Hematopoietic multipotent progenitor cell treated with erythropoietin and hydrocortisone succinate and interleukin-3 and kit ligand, for 17 days (in vitro differentiated cells): ENCODE data around the gene MAP4K1.
"Not testable (repeated sequence)": the region's sequence is repeated elsewhere in the genome, so short reads cannot be mapped to it uniquely, and the experiment has no call there.

Experiments used
- DNase-seq: peaks from one replicate; pipeline ENCODE4 v3.0.0-alpha.2; 2015; ENCODE audit warnings: low spot score

Gene MAP4K1

DNA sequence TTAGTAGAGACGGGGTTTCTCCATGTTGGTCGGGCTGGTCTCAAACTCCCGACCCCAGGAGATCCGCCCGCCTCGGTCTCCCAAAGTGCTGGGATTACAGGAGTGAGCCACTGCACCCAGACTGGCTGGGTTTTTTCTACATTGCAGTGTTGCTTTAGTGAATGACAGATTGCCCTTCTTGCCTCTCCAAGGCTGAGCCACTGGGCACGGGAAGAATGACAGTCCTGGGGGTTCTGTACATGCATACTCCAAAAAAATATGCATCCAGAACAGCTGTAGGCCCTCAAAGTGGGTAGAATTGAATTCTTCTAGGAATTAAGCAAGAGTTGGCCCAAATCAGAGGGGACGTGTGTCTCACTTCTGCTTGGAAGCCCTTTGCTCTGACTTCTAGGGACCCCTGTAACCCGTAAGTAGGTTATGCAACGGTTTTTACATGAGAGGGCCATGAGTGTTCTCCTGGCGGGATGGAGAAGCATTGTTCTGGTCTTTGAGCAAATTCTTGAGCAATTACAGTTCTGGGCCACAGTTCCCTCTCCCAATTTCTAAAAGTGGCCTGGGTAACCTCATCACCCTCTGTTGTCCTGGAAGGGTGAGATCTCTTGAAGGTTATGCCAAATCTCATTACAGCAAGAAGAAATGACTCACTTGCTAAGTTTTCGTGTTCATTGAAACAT, 33.3 kb upstream of the MAP4K1 start:
- no peak for DNase-seq

DNA sequence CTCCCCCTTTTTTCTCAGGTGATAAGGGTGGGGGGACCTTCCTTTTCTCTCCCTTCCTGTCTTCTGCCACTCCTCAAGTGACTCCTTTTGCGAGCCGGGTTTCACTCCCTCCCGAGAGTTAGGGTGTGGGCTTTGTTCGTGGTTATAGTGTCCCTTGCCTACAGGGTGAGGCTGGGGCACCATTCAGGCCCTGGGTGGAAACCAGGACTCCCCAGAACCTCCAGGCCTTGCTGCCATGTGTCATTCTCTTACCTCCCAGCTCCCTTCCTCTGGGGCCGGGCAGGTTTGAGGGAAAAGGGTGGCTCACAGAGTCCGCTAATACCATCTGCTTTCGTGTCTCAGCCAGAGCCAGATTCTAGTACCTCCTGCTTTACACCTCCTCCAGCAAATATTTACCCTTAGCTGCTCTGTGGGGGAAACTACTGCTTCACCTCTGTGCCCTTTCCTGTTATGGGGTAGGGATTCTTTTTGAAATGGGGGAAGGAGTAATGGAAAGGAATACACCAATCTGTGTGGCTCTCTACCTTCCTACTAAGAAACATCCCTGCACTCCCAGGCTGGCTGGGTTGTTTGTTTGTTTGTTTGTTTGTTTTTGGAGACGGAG, 32.5 kb upstream of the MAP4K1 start:
- DNase-seq, result no peak

DNA sequence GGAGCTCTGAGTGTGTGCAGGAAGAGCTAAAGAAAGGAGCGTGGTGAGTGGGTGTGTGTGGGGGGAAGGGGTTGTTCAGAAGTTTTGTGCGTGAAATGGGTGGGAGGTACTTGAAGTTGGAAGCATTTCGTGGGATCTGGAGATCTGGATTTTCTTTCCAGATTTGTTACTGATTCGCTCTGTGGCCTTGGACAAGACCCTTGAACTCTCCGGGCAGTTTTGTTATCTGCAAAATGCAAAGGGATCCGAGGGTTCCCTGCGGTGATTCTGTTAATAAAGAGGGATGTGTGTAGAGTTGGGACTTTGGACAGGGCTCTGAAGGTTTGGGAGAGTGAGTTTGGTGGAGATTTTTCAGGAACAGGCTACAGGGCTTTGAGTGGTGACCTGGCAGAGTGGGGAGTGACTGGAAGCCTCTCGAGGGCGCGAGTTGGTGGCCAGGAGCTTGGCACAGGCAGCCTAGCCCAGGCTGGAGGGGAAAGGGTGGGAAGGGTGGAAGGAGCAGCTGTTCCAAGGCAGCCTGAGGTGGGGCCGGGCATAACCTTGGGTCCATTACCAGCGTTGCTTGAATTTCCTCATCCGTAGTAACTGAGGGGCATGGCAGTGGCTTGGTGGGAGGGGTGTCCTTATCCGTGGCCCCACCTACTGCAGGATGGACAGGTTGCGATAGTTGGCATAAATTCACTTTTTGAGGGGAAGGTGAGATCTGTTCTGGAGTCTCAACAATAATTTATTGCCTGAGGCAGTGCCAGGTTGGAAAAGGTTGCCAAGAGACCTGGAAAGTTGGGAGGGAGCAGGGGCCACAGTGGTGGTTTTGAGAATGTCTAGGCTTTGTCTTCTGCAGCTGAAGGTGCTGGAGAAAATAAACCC, 31.8 kb upstream of the MAP4K1 start:
- peak; percentile 33 for DNase-seq

DNA sequence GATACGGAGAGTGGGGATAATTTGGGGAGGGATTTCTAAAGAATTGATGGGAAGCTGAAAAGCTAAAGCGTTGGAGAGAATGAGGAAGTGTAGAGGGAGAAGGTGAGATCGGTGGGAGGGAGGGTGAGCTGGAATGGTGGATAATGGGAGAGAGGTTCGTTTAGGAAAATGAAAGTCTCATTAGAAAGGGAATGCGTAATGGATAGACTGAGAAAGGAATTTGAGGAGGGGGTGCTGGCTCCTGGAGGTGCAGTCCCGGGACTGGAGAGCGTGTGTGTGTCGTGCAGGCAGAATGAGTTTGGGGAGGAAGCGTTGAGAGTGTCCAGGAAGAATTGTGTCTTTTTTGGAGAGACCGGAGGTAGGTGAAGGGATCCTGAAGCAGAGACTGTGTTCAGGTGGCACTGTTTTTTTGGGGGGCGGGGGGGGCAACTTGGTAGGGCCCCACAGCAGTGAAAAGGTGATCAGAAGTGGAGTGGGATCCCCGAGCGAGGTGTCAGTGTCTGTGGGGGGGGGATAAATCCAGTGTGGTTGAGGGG, 31.1 kb upstream of the MAP4K1 start:
- no peak for DNase-seq

DNA sequence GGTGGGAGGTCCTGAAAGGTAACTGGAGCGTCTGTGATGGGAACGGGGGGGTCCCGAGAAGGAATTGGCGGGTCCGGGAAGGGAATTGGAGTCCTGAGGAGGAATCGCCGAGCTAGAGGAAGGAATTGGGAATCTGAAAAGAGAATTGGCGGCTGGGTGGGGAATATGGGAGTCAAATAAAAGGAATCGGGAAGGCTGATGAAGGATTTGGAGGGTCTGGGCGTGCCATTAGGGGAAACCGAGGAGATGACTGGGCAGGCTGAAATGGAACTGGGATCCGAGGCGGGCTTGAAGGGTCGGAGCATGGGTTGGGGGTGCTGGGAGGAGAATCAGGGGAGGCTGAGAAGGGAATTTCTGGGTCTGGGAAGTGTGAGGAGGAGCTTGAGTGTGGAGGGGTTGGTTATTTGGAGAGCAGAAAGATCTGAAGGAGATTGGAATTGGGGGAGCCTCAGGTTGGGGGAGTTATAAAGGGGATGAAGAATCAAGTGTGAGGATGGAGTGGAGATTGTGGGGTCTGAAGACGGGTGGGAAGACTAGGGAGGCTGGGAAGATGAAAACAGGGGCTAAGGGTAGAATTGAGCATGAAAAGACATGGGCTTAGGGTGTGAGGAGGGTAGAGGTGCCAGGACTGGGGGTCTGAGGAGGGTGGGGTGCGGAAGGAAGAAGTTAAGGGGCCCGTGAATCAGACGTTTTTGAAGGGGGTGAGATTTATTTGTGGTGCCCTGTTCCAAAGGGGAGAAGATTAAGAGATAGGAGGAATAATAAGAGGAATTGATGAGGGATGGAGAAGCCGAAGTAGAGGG, 30.4 kb upstream of the MAP4K1 start:
- no peak for DNase-seq

DNA sequence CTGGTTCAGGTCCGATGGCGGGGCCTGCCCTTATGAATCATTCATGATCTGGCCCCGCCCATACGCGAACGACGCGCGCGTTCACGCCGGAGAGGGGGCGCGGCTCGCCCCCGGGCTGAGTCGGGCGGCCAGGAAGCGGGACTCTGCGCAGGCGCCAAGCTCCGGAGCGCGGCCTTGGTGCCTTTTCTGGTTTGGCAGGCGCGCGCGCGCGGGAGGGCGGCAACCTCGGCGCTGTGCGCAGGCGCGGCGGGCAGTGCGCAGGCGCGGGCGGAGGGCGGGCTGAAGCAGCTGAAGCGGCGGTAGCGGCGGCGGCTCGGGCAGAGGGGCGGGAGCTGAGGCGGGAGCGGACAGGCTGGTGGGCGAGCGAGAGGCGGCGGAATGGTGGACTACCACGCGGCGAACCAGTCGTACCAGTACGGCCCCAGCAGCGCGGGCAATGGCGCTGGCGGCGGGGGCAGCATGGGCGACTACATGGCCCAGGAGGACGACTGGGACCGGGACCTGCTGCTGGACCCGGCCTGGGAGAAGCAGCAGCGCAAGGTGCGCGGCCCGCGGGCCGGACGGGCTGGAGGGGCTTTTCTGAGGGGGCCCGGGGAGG, 29.7 kb upstream of the MAP4K1 start, which contains the start of gene ACTN4:
Gene ACTN4 (plus strand): TSS at position 282 of the 598 bp plus-strand sequence. CDS start 97 bp downstream, at position 379.
- peak; percentile 99 for DNase-seq

DNA sequence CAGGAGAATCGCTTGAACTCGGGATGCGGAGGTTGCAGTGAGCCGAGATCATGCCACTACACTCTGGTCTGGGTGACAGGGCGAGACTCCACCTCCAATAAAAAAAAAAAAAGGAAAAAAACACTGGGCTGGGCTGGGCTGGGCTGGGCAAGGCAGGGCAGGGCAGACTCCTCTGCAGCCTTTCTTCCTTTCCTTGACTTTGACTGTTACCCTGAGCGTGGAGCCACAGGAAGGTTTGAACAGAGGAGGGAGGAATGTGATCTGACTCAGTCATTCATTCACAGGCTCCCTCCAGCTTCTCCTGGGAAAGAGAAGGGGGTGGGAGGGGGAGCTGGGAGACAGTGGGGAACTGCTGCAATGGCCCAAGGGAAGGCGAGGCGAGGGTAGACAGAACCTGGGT, 27.0 kb upstream of the MAP4K1 start:
- DNase-seq, result no peak

DNA sequence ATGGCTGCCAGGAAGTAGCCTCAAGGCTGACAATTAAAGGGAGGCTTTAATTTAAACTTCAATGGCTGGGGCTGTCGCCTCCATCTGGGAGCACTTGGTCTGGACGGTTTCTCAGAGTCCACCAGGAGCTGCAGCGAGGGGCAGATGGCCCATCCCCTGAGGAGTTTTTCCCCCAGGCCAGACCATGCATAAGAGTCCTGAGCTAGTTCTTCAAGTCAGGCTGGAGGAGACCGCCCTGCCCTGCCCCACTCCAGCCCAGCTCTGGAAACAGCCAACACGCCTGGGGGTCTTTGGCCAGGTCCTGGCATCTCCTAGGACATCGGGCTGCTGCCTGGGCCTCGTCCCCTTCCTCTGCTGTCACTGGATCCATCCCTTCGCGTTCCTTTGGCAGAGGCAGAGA, 24.4 kb upstream of the MAP4K1 start:
- DNase-seq, result no peak

DNA sequence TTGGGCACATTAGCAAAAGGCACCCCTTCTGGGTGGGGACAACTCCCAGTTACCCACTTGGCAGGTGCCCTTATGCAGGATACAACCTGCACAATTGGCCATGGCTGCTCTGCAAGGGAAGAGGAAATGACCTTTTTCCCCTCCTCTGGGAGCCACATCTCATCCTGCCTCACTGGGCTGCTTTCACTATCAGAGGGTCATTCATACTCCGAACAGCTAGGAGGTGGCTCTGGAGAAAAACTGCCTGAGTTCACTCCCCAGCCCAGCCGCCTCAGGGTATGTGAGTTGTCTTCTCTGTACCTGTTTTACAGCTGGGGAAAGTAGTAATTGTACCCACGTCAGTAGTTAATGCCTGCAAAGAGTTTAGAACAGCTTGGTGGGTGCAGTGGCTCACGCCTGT, 22.6 kb upstream of the MAP4K1 start:
- DNase-seq, result no peak

DNA sequence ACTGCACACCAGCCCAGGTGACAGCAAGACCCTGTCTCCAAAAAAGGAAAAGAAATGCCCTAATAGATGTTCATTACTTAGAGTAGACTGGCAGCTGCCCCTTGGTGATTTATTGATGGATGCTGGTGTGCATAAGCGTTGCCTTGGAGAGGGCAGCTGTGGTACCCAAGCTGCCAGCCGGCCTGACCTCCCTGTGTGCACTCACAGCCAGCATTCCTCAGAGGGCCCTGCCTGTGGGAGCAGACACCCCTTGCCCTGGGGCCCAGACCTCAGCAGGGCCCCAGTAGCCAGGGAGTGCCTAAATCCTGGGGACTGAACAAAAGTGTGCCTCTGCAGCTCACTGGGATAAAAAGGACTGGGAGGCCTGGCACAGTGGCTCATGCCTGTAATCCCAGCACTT, 21.9 kb upstream of the MAP4K1 start:
- DNase-seq, result no peak

DNA sequence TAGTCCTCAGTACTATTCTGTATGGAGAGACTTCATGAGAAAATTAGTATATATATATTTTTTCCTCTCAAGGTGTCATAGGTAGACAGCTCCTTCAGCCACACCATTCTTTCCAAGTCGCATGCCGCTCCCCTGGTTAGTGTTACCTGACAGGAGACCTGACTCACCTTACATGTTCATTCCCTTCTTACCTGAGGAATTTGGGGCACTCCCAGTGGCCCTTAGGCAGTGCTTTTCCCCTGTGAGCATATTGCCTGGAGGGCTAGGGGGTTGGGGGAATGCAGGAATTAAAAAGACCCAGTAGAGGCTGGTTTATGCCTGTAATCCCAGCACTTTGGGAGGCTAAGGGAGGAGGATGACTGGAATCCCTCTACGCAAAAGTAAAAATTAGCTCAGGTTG, 20.7 kb upstream of the MAP4K1 start:
- no peak for DNase-seq

DNA sequence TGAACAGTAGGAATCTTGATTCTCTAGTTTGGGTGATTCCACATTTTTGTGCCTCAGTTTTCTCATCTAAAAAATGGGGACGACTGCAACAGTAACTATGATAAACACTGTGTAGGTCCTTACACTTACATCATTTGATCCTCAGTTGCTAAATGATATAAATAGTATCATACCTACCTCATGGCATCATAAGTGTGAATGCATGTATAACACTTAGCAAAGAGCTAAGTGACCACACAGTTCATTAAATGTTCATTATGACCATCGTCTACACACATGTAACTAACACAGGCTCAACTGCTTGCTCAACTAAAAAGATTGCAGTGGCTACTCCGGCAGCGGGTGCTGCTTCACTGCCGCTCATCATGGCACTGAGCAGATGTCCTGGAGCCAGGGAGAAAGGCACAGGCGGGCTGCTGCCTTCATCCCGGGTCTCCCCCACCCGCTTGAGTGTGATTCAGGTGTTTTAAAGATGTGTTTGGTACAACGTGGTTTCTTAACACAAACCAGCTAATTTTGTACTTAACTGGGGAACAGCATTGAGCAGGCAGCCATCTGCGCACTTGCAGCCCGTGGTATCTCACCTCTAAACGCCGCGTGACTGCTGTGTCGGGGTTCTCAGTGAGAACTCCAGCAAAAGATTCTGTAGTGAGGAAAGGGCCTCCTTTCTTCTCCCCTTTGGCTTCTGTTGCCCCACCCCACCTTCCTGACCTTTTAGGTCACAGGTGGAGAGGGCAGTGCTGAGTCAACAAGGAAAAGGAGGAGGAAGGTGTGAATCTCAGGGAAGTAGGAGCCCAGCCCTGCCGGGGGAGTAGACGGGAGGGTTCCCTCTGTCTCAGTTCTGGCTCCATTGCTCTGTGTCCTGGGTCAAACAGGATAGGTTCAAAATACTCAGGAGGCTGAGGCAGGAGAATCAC, 18.0 kb upstream of the MAP4K1 start:
- no peak for DNase-seq

DNA sequence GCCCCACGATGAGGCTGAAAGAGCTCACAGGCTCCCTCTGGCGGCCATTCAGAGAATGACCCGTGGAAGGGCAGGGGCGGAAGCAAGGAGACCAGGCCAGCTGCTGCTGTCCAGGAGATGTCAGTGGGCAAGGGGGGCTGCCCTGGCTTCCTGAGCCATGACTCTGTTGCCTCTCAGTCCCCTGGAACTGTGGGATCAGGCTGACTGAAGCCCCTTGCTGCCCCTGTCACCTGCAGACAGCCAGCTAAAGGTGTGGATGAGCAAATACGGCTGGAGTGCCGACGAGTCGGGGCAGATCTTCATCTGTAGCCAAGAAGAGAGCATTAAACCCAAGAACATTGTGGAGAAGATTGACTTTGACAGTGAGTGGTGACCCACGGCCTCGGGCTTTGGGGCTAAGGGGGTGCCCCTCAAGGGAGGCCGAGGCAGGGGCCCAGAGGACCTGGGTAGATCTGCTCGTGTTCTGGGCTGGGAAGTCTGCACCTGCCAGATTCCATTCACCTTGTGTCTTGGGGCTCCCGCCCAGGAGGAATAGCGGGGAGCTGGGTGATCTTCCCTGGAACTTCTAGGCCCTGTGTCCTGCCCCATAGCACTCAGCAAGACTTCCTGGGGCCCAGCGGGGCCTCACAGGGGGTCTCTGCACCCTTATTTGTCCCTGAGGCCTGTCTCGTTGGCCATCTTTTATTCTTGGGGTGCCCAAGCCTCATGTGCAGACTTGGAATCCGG, 17.2 kb upstream of the MAP4K1 start:
- peak; percentile 86 for DNase-seq

DNA sequence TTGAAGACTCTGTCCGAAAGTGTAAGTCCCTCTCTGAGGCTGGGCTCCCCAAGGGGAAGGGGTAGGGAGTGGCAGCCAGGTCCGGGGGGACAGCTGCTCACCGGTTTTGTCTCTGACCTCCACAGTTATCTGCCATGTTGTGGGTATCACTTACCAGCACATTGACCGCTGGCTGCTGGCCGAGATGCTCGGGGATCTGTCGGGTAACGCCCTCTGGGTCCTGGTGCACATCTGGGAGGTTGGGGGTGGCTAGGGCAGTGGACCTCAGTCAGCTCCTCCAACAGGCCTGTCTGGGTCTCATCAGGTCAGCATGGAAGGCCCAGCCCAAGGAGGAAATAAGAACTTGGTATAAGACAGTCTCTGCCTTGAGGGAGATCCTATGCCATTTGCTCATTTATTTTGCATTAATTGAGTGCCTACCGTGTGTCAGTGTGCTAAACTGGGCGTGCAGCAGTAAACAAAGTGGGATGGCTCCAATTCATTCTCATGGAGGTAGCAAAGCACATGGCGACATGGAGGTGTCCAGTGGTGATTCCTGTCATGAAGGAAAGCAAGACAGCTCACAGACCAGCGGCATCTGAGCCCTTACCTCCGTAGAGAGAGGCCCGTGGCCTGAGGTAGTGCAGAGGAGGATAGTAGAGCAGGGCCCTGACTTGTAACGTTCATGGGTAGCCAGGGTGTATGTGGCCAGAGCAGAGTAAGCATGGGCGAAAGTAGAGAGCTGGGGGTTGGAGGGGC, 14.9 kb upstream of the MAP4K1 start:
- DNase-seq, result peak; percentile 36

DNA sequence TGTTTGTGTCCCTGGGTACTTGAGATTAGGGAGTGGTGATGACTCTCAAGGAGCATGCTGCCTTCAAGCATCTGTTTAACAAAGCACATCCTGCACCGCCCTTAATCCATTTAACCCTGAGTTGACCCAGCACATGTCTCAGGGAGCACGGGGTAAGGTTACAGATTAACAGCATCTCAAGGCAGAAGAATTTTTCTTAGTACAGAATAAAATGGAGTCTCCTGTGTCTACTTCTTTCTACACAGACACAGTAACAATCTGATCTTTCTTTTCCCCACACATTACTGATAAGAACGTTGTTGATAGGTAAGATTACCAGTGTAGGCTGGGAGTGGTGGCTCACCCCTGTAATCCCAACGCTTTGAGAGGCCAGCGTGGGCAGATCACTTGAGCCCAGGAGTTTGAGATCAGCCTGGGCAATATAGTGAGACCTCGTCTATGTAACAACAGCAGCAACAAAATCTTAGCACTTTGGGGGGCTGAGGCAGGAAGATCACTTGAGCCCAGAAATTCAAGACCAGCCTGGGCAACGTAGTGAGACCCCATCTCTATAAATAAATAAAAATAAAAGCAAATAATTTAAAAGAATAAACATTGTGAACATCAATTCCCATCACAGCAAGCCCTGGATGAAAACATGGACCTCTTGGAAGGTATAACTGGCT, 14.2 kb upstream of the MAP4K1 start:
- not testable (repeated sequence) for DNase-seq

DNA sequence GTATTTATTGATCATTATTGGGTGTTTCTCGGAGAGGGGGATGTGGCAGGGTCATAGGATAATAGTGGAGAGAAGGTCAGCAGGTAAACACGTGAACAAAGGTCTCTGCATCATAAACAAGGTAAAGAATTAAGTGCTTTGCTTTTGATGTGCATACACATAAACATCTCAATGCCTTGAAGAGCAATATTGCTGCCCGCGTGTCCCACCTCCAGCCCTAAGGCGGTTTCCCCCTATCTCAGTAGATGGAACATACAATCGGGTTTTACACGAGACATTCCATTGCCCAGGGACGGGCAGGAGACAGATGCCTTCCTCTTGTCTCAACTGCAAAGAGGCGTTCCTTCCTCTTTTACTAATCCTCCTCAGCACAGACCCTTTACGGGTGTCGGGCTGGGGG, 13.5 kb upstream of the MAP4K1 start:
- DNase-seq, result not testable (repeated sequence)

DNA sequence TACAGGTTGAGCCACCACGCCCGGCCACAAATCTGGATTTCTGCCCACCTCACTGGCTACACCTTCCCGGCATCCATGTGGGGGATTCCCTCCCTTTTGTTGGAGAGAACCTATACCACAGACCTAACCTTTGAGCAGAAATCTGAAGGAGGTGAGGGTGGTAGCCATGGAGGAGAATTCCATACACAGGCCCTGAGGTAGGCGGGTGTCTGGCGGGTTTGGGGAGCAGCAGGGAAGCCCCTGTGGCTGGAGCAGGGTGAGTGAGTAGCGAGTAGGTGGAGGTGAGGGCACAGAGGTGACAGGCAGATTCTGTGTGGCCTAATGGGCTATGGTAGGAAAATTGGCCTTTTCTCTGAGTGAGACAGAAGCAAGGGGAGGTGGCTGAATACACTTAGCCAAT, 11.8 kb upstream of the MAP4K1 start:
- DNase-seq, result no peak

DNA sequence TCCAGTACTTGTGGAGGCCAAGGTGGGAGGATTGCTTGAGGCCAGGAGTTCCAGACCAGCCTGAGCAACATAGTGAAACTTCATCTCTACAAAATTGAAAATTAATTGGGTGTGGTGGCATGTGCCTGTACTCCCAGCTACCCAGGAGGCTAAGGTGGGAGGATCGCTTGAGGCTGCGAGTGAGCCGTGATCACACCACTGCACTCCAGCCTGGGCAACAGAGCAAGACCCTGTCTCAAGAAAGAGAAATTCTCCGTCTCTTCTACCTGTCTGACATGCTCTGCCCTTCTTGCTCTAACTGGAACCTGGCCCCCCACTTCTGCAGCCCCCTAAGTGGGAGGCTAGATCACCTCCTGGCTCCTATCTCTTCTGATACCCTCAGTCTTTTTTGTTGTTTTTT, 8.6 kb upstream of the MAP4K1 start:
- no peak for DNase-seq
